Measurements from ENCODE around the gene SCNN1G. TPM values are rescaled to one million over a fixed set of nuclear protein-coding genes. Genes with fewer than 3 reads are reported as not detected.

The SCNN1G gene
- total RNA-seq, 2 experiments from 2014 or later, result not detected

DNA sequence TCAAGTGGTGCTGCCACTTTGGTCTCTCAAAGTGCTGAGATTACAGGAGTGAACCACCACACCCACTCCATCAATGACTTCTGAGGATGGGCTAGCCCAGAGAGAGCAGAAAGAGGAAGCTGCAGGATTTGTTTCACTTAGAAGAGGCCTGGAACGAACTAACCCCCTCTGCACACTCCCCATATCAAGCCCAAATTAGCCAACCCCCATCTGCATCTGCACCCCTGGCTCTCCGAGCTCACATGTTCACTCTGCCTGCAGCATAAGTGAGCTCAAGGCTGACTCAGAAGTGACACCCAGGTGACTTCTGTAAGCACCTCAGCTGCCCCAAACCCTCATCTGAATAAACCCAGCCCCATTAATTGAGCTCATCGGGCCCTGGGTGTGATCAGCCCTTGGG, 4.8 kb downstream of the SCNN1G start:
- no peaks in the 10 kb centered on the region for H4K20me1 ChIP-seq (ENCODE audit: insufficient read depth, low read length)
- H3K4me3 ChIP-seq (ENCODE audit: low read depth, low read length, poor library complexity, severe bottlenecking), result no peak overlapping the region
- no peak overlapping the region for H3K27ac ChIP-seq (ENCODE audit: low read depth, low read length, poor library complexity, severe bottlenecking)
- no peaks in the 10 kb centered on the region for H3K9me3 ChIP-seq (ENCODE audit: low read length)
- TF ChIP-seq, protein P1, sequence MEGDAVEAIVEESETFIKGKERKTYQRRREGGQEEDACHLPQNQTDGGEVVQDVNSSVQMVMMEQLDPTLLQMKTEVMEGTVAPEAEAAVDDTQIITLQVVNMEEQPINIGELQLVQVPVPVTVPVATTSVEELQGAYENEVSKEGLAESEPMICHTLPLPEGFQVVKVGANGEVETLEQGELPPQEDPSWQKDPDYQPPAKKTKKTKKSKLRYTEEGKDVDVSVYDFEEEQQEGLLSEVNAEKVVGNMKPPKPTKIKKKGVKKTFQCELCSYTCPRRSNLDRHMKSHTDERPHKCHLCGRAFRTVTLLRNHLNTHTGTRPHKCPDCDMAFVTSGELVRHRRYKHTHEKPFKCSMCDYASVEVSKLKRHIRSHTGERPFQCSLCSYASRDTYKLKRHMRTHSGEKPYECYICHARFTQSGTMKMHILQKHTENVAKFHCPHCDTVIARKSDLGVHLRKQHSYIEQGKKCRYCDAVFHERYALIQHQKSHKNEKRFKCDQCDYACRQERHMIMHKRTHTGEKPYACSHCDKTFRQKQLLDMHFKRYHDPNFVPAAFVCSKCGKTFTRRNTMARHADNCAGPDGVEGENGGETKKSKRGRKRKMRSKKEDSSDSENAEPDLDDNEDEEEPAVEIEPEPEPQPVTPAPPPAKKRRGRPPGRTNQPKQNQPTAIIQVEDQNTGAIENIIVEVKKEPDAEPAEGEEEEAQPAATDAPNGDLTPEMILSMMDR (conservative IDR thresholded peaks at IDR 0.05; ENCODE audit: low read length), result no peak
- TF ChIP-seq EZH2phosphoT487 (IDR thresholded peaks at IDR 0.05; ENCODE audit: borderline replicate concordance, low read depth, low read length), result no peak
- DNase-seq (ENCODE audit: low spot score), result peak; percentile 19
- POLR2A ChIA-PET, result interaction anchor here (0.6 to 0.8 kb wide), 2 partner anchors 11 to 12 kb away, joined by 3 to 5 read pairs; no protein-coding TSS in a partner anchor
- no peaks in the 10 kb centered on the region for H3K36me3 ChIP-seq (ENCODE audit: insufficient read depth, low read length)
- no peak overlapping the region for H3K4me2 ChIP-seq (ENCODE audit: low read length)
- no peaks in the 10 kb centered on the region for H3K79me2 ChIP-seq (ENCODE audit: insufficient read depth, low read depth, low read length)
- H3K4me1 ChIP-seq (ENCODE audit: insufficient read depth, low read length, poor library complexity, severe bottlenecking), result peaks cover 4% of the 10 kb centered on the region
- CTCF ChIA-PET (ENCODE audit: unreplicated experiment), result interaction anchor here (1.0 to 1.3 kb wide), 2 partner anchors 247 to 250 kb away, joined by 3 read pairs; no protein-coding TSS in a partner anchor
- BruUV-seq (replicated peaks), result no TSS peak
- H2AFZ ChIP-seq (ENCODE audit: low read length), result no peak overlapping the region
- no peaks in the 10 kb centered on the region for H3K9me2 ChIP-seq (ENCODE audit: insufficient read depth, low read length)
- intact Hi-C loops (cut with micrococcal nuclease; ENCODE audit: unreplicated experiment), result no loop called here

DNA sequence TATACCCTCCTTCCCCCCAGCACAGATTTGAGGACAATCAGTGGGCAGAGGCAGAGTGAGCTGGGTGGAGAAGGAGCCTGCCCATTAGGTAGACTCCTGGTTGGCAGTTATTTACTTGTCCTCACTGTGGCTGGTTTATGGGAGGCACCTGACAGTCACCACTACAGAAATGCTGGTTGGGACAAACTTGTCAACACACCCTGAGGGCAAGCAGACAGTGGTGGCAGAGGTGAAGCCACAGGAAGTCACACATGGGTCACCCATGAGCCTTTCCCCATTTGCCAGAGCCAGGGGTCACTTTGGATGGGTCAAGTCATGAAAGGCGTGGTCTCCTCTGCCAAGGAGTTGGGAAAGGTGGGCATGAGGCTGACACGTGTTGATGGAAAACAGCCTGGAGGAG, 6.4 kb downstream of the SCNN1G start:
- H3K4me1 ChIP-seq (ENCODE audit: insufficient read depth, low read length, poor library complexity, severe bottlenecking), result no peaks in the 10 kb centered on the region
- H4K20me1 ChIP-seq (ENCODE audit: insufficient read depth, low read length), result no peaks in the 10 kb centered on the region
- no peaks in the 10 kb centered on the region for H3K79me2 ChIP-seq (ENCODE audit: insufficient read depth, low read depth, low read length)
- no peaks in the 10 kb centered on the region for H3K9me2 ChIP-seq (ENCODE audit: insufficient read depth, low read length)
- DNase-seq (ENCODE audit: low spot score), result no peak
- BruUV-seq (replicated peaks), result no TSS peak
- no peak overlapping the region for H2AFZ ChIP-seq (ENCODE audit: low read length)
- no peaks in the 10 kb centered on the region for H3K36me3 ChIP-seq (ENCODE audit: insufficient read depth, low read length)
- ChIA-PET POLR2A (no interaction called here), CTCF (ENCODE audit: unreplicated experiment) (no interaction called here)
- no peaks in the 10 kb centered on the region for H3K9me3 ChIP-seq (ENCODE audit: low read length)
- TF ChIP-seq, protein P1 (conservative IDR thresholded peaks at IDR 0.05; ENCODE audit: low read length), result no peak
- no peak for TF ChIP-seq EZH2phosphoT487 (IDR thresholded peaks at IDR 0.05; ENCODE audit: borderline replicate concordance, low read depth, low read length)
- no peak overlapping the region for H3K4me3 ChIP-seq (ENCODE audit: low read depth, low read length, poor library complexity, severe bottlenecking)
- no peak overlapping the region for H3K4me2 ChIP-seq (ENCODE audit: low read length)
- intact Hi-C loops (cut with micrococcal nuclease; ENCODE audit: unreplicated experiment), result no loop called here
- no peak overlapping the region for H3K27ac ChIP-seq (ENCODE audit: low read depth, low read length, poor library complexity, severe bottlenecking)

DNA sequence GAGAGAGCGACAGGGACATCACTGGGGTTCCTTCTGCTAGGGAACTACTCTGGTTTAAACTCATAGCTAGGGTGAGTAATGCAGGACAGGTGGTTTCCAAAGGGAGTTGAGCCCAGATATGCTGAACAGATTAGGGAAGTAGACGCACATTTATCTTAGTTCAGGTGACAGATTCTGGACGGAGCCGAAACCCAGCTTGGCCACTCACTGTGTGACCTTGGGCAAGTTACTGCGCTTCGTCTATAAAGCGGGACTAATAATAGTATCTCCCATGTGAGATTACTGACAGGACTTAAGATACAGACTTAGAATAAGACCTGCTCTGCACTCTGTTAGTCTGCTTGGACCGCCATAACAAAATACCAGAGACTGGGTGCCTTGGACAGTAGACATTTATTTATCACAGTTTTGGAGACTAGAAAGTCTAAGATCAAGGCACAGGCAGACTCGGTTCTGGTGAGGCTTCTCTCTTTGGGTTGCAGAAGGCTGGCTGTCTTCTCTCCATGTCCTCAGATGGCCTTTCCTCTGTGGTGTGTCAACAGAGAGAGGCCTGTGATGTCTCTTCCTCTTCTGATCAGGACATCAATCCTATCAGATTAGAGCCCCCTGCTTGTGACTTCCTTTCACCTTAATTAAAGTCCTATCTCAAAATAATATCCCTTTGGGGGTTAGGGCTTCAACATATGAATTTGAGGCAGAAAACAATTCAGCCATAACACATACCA, 12.1 kb downstream of the SCNN1G start:
- DNase-seq (ENCODE audit: low spot score), result no peak
- Histone ChIP-seq H3K4me1 (ENCODE audit: insufficient read depth, low read length, poor library complexity, severe bottlenecking) (no peaks in the 10 kb centered on the region), H3K9me3 (ENCODE audit: low read length) (no peaks in the 10 kb centered on the region), H4K20me1 (ENCODE audit: insufficient read depth, low read length) (no peaks in the 10 kb centered on the region), H3K4me3 (ENCODE audit: low read depth, low read length, poor library complexity, severe bottlenecking) (no peak overlapping the region), H3K79me2 (ENCODE audit: insufficient read depth, low read depth, low read length) (no peaks in the 10 kb centered on the region), H3K27ac (ENCODE audit: low read depth, low read length, poor library complexity, severe bottlenecking) (no peak overlapping the region), H3K9me2 (ENCODE audit: insufficient read depth, low read length) (no peaks in the 10 kb centered on the region), H2AFZ (ENCODE audit: low read length) (no peak overlapping the region), H3K4me2 (ENCODE audit: low read length) (no peak overlapping the region), H3K36me3 (ENCODE audit: insufficient read depth, low read length) (no peaks in the 10 kb centered on the region)
- intact Hi-C loops (cut with micrococcal nuclease; ENCODE audit: unreplicated experiment), result no loop called here
- no TSS peak for BruUV-seq (replicated peaks)
- ChIA-PET POLR2A (no interaction called here), CTCF (ENCODE audit: unreplicated experiment) (no interaction called here)
- no peak for TF ChIP-seq EZH2phosphoT487 (IDR thresholded peaks at IDR 0.05; ENCODE audit: borderline replicate concordance, low read depth, low read length)
- TF ChIP-seq, protein P1 (conservative IDR thresholded peaks at IDR 0.05; ENCODE audit: low read length), result no peak

All from OCI-LY7 (cell line).